GM20000 (cell line): ENCODE data around the gene TSSC4.

Experiments used
- DNase-seq: peaks from one replicate; pipeline ENCODE4 v3.0.0; 2012; ENCODE audit warnings: low spot score
- TF ChIP-seq, protein P1 (sequence below): IDR thresholded peaks from 2 replicates; pipeline ENCODE4 v1.5.1; 2012; ENCODE audit warnings: mild to moderate bottlenecking, control low read depth; ENCODE audit errors: extremely low read depth, missing control alignments

The TSSC4 gene

DNA sequence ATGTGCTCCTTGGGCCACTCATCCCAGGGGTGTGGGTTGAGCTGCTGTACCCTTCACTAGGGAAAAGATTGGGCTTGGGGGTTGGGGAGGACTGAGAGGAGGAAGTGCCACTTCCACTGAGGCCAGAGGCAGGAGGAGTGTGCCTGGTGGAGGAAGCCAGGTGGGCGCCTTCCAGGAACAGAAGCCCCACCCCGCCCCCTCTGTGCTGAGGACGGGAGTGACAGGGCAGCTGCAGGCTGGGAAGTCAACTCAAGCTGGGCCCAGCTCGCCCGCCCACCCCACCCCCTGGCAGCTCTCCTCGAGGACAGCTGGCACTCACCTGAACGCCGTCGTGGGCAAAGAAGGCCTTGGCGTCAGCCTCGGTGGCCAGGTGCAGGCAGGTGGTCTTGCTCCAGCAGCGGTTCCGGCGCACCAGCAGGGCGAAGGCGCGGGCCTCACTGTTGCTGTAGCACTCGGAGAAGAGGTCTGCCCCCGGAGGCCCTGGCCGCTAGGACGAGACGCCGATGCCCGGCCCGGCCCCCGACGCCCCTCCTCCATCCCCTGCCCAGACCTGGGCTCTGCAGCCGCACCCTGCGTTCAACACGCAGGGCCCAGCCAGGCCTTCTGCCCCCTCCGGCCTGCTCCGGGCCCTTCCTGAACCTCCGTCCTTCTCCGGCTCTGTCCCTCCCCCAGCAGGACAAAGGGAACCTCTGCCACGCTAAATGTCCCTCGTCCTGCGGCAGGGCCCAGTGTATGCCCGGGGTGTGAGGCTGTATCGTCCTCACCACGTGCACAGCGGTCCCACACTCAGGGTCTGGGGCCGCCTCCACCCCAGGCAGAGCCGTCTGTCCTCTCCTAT, 13.4 kb downstream of the TSSC4 start:
- TF ChIP-seq, protein P1, sequence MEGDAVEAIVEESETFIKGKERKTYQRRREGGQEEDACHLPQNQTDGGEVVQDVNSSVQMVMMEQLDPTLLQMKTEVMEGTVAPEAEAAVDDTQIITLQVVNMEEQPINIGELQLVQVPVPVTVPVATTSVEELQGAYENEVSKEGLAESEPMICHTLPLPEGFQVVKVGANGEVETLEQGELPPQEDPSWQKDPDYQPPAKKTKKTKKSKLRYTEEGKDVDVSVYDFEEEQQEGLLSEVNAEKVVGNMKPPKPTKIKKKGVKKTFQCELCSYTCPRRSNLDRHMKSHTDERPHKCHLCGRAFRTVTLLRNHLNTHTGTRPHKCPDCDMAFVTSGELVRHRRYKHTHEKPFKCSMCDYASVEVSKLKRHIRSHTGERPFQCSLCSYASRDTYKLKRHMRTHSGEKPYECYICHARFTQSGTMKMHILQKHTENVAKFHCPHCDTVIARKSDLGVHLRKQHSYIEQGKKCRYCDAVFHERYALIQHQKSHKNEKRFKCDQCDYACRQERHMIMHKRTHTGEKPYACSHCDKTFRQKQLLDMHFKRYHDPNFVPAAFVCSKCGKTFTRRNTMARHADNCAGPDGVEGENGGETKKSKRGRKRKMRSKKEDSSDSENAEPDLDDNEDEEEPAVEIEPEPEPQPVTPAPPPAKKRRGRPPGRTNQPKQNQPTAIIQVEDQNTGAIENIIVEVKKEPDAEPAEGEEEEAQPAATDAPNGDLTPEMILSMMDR = no peak
- no peak for DNase-seq

DNA sequence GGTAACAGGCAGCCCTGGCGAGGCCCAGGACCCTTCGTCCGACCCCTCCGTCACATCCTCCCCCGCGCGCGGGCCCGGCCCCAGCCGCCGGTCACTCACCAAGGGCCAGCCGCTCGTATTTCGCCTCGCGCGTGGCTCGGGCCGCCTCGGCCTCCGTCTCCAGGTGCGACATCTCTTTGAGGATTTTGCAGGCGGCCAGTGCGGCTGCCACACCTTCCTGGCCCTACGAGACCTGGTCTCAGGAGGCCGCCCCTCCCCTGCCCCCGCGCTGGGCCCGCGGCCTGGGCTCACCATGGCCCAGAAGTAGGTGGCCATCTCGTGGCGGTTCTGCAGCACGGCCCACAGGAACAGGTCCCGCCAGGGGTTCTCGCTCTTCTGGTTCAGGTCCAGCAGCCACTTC, 14.1 kb downstream of the TSSC4 start:
- no peak for DNase-seq

DNA sequence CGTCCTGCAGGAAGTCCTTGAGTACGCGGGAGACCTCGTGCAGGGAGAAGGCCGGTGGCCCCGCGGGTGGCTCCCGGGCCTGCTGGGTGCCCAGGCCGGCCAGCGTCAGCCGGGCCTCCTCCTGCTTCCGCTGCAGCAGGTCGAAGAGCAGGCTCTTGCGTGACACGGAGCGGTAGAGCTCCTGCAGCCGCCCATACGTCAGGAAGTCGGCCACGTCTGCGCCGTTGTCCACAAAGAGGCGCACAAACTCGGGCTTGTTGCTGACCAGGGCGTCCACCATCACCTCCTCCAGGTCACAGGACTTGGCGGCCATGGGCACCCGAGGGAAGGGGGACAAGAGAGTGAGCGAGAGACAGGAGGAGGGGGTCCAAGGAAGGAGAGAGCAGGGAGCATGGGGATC, 14.6 kb downstream of the TSSC4 start:
- no peak for DNase-seq
- TF ChIP-seq, protein P1 = no peak

More for the DNA sequence above, 14.1 kb downstream of the TSSC4 start:
- TF ChIP-seq, protein P1 = no peak

DNA sequence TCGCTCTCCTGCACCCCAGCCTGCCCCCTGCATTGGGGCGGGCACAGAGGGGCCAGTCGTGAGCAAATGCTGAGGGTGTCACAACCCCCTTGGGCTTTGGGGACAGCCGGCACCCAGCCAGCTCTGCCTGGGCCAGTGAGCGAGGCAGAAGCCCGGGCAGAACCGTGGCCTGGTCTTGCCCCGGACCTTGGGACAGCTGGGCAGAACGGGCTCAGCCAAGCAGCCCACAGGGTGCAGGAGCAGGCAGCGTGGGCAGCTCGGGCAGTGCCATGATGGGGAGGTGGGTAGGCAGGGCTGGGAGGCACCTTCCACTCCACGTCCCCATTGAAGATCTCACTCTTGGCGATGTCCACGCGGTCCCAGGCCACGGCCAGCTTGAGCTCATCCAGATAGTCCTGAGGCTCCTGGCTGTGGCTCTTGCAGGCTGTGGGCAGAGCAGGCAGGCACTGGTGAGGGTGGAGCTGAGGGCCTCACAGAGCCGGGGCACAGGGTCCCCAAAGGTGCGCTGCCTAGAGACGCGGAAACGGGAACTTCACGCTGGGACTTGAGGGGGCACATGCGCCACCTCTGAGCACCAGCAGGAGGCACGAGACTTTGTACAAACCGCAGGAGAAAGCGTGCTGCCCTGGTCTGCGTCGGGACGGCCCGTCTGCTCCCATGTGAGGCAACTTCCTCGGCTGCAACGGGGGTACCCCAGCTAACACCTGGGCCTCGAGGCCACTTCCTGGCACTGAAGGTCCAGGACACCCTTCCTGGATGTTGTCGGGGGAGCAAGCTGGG, 15.2 kb downstream of the TSSC4 start:
- TF ChIP-seq, protein P1 = no peak
- no peak for DNase-seq

DNA sequence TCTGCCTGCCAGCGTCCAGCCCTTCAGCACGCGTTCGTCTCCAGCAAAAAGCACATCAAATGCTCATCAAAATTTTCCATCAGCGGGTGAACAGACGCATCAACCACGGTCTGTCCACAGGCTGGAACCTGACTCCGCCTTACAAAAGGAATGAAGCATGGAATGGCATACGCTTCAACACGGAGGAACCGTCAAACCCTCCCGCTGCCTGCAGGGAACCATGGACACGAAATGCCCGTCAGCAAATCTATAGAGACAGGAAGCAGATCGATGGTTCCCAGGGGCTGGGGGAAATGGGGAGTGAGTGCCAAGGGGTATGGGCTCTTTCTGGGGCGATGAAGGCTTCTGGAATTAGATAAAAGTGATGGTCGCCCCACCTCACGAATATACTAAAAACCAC, 16.2 kb downstream of the TSSC4 start:
- TF ChIP-seq, protein P1 = no peak
- no peak for DNase-seq

DNA sequence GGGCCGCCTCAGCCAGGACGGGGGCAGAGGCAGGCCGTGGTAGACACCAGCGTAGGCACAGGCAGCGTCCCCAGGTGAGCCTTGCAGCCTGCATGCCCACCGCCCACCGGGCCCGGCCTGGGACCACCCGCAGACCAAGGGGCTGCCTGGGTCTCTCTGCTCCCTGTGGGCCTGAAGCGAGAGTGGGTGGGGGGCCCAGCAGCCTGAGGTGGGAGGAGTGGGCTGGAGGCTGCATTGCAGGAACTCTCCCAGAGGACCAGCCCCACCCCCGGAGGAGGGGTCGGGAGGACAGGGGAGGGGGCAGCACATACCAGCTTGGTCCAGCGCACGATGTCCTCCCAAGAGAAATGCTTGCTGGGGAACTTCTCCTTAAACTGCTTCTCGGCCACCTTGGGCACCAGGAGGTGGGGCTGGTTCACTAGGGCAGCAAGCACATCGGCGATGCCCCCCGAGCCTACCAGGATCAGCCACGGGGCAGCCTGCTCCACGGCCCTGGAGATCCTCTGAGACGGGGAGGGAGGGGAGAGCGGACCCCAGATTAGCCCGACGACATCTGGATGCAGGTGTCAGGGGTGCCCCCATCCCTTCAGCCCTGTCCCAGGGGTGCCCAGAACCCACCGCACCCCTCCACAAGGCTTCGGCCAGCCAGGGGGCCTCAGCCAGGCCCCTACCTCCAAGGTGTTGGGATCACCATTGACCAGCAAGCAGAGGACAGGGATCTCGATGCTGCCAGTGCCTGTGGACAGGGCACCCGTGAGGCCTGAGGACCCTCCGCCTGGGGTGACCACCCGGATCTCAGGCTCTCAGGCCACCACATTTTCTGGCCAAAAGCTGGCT, 17.5 kb downstream of the TSSC4 start:
- no peak for DNase-seq
- TF ChIP-seq, protein P1 = no peak
